ENCODE results near the gene NOL3.
"Not testable (repeated sequence)": the region's sequence is repeated elsewhere in the genome, so short reads cannot be mapped to it uniquely, and the experiment has no call there.

The NOL3 gene

GRCh38 chr16:67170168-67170948 is at the start of gene NOL3:
Gene NOL3 (plus strand): TSS chr16:67170538.
- peak; percentile 77 for DNase-seq (ENCODE audit: low read depth)

- not testable (repeated sequence) for DNase-seq (ENCODE audit: low read depth)
Measured at GRCh38 chr16:67122799-67123198, 47.5 kb upstream of the NOL3 start.

GRCh38 chr16:67128417-67128816 is 41.9 kb upstream of the NOL3 start:
- no peak for DNase-seq (ENCODE audit: low read depth)

GRCh38 chr16:67128887-67129286 is 41.5 kb upstream of the NOL3 start:
- no peak for DNase-seq (ENCODE audit: low read depth)

GRCh38 chr16:67129422-67129821 is 40.9 kb upstream of the NOL3 start:
- no peak for DNase-seq (ENCODE audit: low read depth)

- no peak for DNase-seq (ENCODE audit: low read depth)
Measured at GRCh38 chr16:67137605-67138004, 32.7 kb upstream of the NOL3 start.

- no peak for DNase-seq (ENCODE audit: low read depth)
Measured at GRCh38 chr16:67141391-67141790, 28.9 kb upstream of the NOL3 start.

GRCh38 chr16:67142342-67142741 is 28.0 kb upstream of the NOL3 start:
- no peak for DNase-seq (ENCODE audit: low read depth)

- DNase-seq (ENCODE audit: low read depth): no peak
Measured at GRCh38 chr16:67144943-67145342, 25.4 kb upstream of the NOL3 start.

- no peak for DNase-seq (ENCODE audit: low read depth)
Measured at GRCh38 chr16:67145746-67146145, 24.6 kb upstream of the NOL3 start.

GRCh38 chr16:67146523-67147357 is 23.6 kb upstream of the NOL3 start:
- DNase-seq (ENCODE audit: low read depth): peak; percentile 37

- no peak for DNase-seq (ENCODE audit: low read depth)
Measured at GRCh38 chr16:67147437-67148140, 22.7 kb upstream of the NOL3 start.

- no peak for DNase-seq (ENCODE audit: low read depth)
Measured at GRCh38 chr16:67148221-67148620, 22.1 kb upstream of the NOL3 start.

GRCh38 chr16:67148656-67149275 is 21.6 kb upstream of the NOL3 start:
- no peak for DNase-seq (ENCODE audit: low read depth)

GRCh38 chr16:67149276-67150046 is 20.9 kb upstream of the NOL3 start:
- no peak for DNase-seq (ENCODE audit: low read depth)

GRCh38 chr16:67150047-67150832 is 20.1 kb upstream of the NOL3 start:
- peak; percentile 45 for DNase-seq (ENCODE audit: low read depth)

GRCh38 chr16:67150833-67151396 is 19.4 kb upstream of the NOL3 start, which contains the start of gene B3GNT9:
Gene B3GNT9 (minus strand): TSS chr16:67150998. CDS start chr16:67150485, 513 bp downstream.
- peak; percentile 83 for DNase-seq (ENCODE audit: low read depth)

- DNase-seq (ENCODE audit: low read depth): no peak
Measured at GRCh38 chr16:67151431-67152097, 18.8 kb upstream of the NOL3 start.

- no peak for DNase-seq (ENCODE audit: low read depth)
Measured at GRCh38 chr16:67154578-67155294, 15.6 kb upstream of the NOL3 start.

Data from ELR (cell line).